IMR-90 (cell line): ENCODE results near the gene SNAP23. TPM values are rescaled to one million over a fixed set of nuclear protein-coding genes. Genes with fewer than 3 reads are reported as not detected.

Experiments
- ATAC-seq: fragments of 200-7000 bp; cut with Tn5 transposase; 2 replicates; pipeline ENCODE4 v1.9.1; 2020; ENCODE audit warnings: low read depth, mild to moderate bottlenecking, moderate library complexity
- BruUV-seq: library from RNA; stranded (reverse); fragments of 400-500 nt; replicated peaks from 2 replicates; lab custom pipeline; 2021; lab: Mats Ljungman, UMichigan
- CTCF ChIA-PET: fragments of 300-600 bp; formaldehyde crosslinking; extraction: SDS; loops from one replicate; lab custom pipeline; 2021; ENCODE audit warnings: antibody characterized with exemption; lab: Yijun Ruan, JAX
- POLR2A ChIA-PET: fragments of 300-600 bp; sonication (Branson Sonifier 250); formaldehyde crosslinking; loops from one replicate; lab custom pipeline; 2022; ENCODE audit warnings: antibody characterized with exemption; ENCODE audit not compliant: unreplicated experiment; lab: Charles Lee
- DNase-seq: peaks from one replicate; pipeline ENCODE4 v3.0.0; 2013
- H2AFZ ChIP-seq: replicated peaks from 2 replicates; pipeline ENCODE3; 2013; ENCODE audit warnings: low read length, mild to moderate bottlenecking; ENCODE audit not compliant: poor library complexity
- H2AK5ac ChIP-seq: 2 replicates; pipeline ENCODE4 v1.6.1; 2013; ENCODE audit warnings: low read depth, low read length, inconsistent platforms
- H2AK9ac ChIP-seq: replicated peaks from 2 replicates; pipeline ENCODE3; 2013; ENCODE audit warnings: mild to moderate bottlenecking, low read depth, low read length, moderate library complexity; ENCODE audit not compliant: poor library complexity
- H2BK120ac ChIP-seq: 2 replicates; pipeline ENCODE4 v1.6.1; 2013; ENCODE audit warnings: low read depth, low read length, inconsistent platforms
- H2BK15ac ChIP-seq: 3 replicates; pipeline ENCODE4 v1.6.1; 2013; ENCODE audit warnings: low read depth, low read length, inconsistent platforms
- H2BK20ac ChIP-seq: 2 replicates; pipeline ENCODE4 v1.6.1; 2013; ENCODE audit warnings: low read depth, mild to moderate bottlenecking, inconsistent platforms, low read length, moderate library complexity
- H2BK5ac ChIP-seq: 2 replicates; pipeline ENCODE4 v1.6.1; 2013; ENCODE audit warnings: mild to moderate bottlenecking, low read depth, low read length, inconsistent platforms; ENCODE audit not compliant: poor library complexity, severe bottlenecking
- H3K14ac ChIP-seq: replicated peaks from 2 replicates; pipeline ENCODE4 v1.6.1; 2013; ENCODE audit warnings: low read depth, low read length, inconsistent platforms
- H3K18ac ChIP-seq: 2 replicates; pipeline ENCODE4 v1.6.1; 2013; ENCODE audit warnings: low read depth, low read length, control low read depth
- H3K23ac ChIP-seq: 2 replicates; pipeline ENCODE4 v1.6.1; 2013; ENCODE audit warnings: low read depth, low read length, inconsistent platforms
- H3K27ac ChIP-seq: 2 replicates; pipeline ENCODE4 v1.5.1; 2013; ENCODE audit warnings: mild to moderate bottlenecking, control low read depth, low read length; ENCODE audit not compliant: insufficient read depth
- H3K27me3 ChIP-seq: 2 replicates; pipeline ENCODE4 v1.6.1; 2013; ENCODE audit warnings: low read length; ENCODE audit not compliant: control insufficient read depth, insufficient read depth
- H3K36me3 ChIP-seq: 2 replicates; pipeline ENCODE4 v1.6.1; 2013; ENCODE audit warnings: low read length, mixed read lengths; ENCODE audit not compliant: control insufficient read depth, insufficient read depth
- H3K4ac ChIP-seq: 2 replicates; pipeline ENCODE4 v1.6.1; 2013; ENCODE audit warnings: low read depth, low read length, inconsistent platforms
- H3K4me1 ChIP-seq: 2 replicates; pipeline ENCODE4 v1.6.1; 2013; ENCODE audit warnings: low read length, mixed read lengths; ENCODE audit not compliant: control insufficient read depth, insufficient read depth
- H3K4me2 ChIP-seq: 2 replicates; pipeline ENCODE4 v1.6.1; 2013; ENCODE audit warnings: low read depth, mild to moderate bottlenecking, control low read depth, low read length, moderate library complexity
- H3K4me3 ChIP-seq: 2 replicates; pipeline ENCODE4 v1.5.1; 2013; ENCODE audit warnings: low read depth, mild to moderate bottlenecking, control low read depth, low read length, moderate library complexity; ENCODE audit not compliant: insufficient read depth
- H3K56ac ChIP-seq: 2 replicates; pipeline ENCODE4 v1.6.1; 2013; ENCODE audit warnings: low read length, inconsistent platforms; ENCODE audit not compliant: insufficient read depth; ENCODE audit errors: extremely low read depth
- H3K79me1 ChIP-seq, 2 experiments: 2 replicates each; pipeline ENCODE4 v1.6.1; 2013; ENCODE audit warnings: low read length in 2 of 2, inconsistent platforms in 1 of 2, low read depth in 1 of 2
- H3K9ac ChIP-seq: 2 replicates; pipeline ENCODE4 v1.6.1; 2013; ENCODE audit warnings: low read depth, low read length, control low read depth
- H3K9me1 ChIP-seq: 2 replicates; pipeline ENCODE4 v1.6.1; 2013; ENCODE audit warnings: low read length, inconsistent platforms; ENCODE audit not compliant: insufficient read depth
- H3K9me3 ChIP-seq: 2 replicates; pipeline ENCODE4 v1.6.1; 2013; ENCODE audit warnings: low read length; ENCODE audit not compliant: control insufficient read depth, insufficient read depth
- H4K20me1 ChIP-seq: 2 replicates; pipeline ENCODE4 v1.6.1; 2013; ENCODE audit warnings: low read length, inconsistent platforms; ENCODE audit not compliant: insufficient read depth
- H4K5ac ChIP-seq: 2 replicates; pipeline ENCODE4 v1.6.1; 2013; ENCODE audit warnings: mild to moderate bottlenecking, low read depth, low read length, control low read depth
- H4K8ac ChIP-seq, 2 experiments: 2 replicates each; pipeline ENCODE4 v1.6.1; 2013; ENCODE audit warnings: low read depth in 2 of 2, low read length in 2 of 2, control low read depth in 1 of 2, inconsistent platforms in 1 of 2
- H4K91ac ChIP-seq: 2 replicates; pipeline ENCODE4 v1.6.1; 2013; ENCODE audit warnings: low read depth, low read length, inconsistent platforms; ENCODE audit not compliant: insufficient read depth
- BHLHE40 ChIP-seq: fragments of 150-350 bp; IDR thresholded peaks from 2 replicates; pipeline ENCODE4 v1.6.1; 2016; ENCODE audit warnings: mild to moderate bottlenecking, low read depth, low read length
- CEBPB ChIP-seq: IDR thresholded peaks from 2 replicates; pipeline ENCODE4 v1.6.1; 2012; ENCODE audit warnings: low read depth, low read length, improper control_type of control experiment
- CHD1 ChIP-seq: IDR thresholded peaks from 2 replicates; pipeline ENCODE4 v1.6.1; 2012; ENCODE audit warnings: low read depth, low read length, improper control_type of control experiment
- FOS ChIP-seq: fragments of 150-350 bp; IDR thresholded peaks from 2 replicates; pipeline ENCODE4 v1.6.1; 2016; ENCODE audit warnings: low read depth, low read length
- MAFK ChIP-seq: IDR thresholded peaks from 2 replicates; pipeline ENCODE4 v1.6.1; 2012; ENCODE audit warnings: low read depth, low read length, improper control_type of control experiment
- MAZ ChIP-seq: IDR thresholded peaks from 2 replicates; pipeline ENCODE4 v1.6.1; 2012; ENCODE audit warnings: low read depth, mild to moderate bottlenecking, low read length, improper control_type of control experiment, moderate library complexity, borderline replicate concordance
- MXI1 ChIP-seq: IDR thresholded peaks from 2 replicates; pipeline ENCODE4 v1.6.1; 2012; ENCODE audit warnings: low read depth, mild to moderate bottlenecking, low read length, moderate library complexity, borderline replicate concordance
- NFE2L2 ChIP-seq: fragments of 150-350 bp; IDR thresholded peaks from 2 replicates; pipeline ENCODE4 v1.6.1; 2016; ENCODE audit warnings: low read depth, mild to moderate bottlenecking, low read length
- POLR2A ChIP-seq: IDR thresholded peaks from 2 replicates; pipeline ENCODE4 v1.6.1; 2012; ENCODE audit warnings: mild to moderate bottlenecking, low read depth, low read length
- RAD21 ChIP-seq: IDR thresholded peaks from 2 replicates; pipeline ENCODE4 v1.6.1; 2012; ENCODE audit warnings: low read length, improper control_type of control experiment
- RCOR1 ChIP-seq: IDR thresholded peaks from 2 replicates; pipeline ENCODE4 v1.6.1; 2012; ENCODE audit warnings: mild to moderate bottlenecking, low read length, improper control_type of control experiment; ENCODE audit not compliant: insufficient replicate concordance
- SMC3 ChIP-seq: fragments of 150-350 bp; IDR thresholded peaks from 2 replicates; pipeline ENCODE4 v1.6.1; 2016; ENCODE audit warnings: low read depth, mild to moderate bottlenecking, antibody characterized with exemption, low read length, moderate library complexity
- WGBS, 2 experiments: methylation state at CpG; one replicate each; pipeline versions ENCODE4 v1.1.5 to v1.1.7; 2013; ENCODE audit warnings: missing lambda C conversion rate in 2 of 2; ENCODE audit not compliant: insufficient read length in 1 of 2; ENCODE audit errors: extremely low coverage in 2 of 2; 5-methylcytosine and 5-hydroxymethylcytosine counted together
- dilution Hi-C: fragments of 300-500 bp; cut with HindIII; formaldehyde crosslinking; loops from one replicate; pipeline ENCODE4 v1.14.3; 2018; ENCODE audit warnings: low sequenced_read_pairs; ENCODE audit not compliant: unreplicated experiment
- in situ Hi-C: fragments of 300-500 bp; cut with MboI; formaldehyde crosslinking; loops from 3 replicates; pipeline ENCODE4 v1.14.3; 2019; ENCODE audit warnings: low sequenced_read_pairs, inconsistent platforms, mixed read lengths
- intact Hi-C: fragments of 100-400 bp; cut with micrococcal nuclease; formaldehyde crosslinking; loops from 2 replicates; pipeline ENCODE4 v1.10.0; 2022
- polyA plus RNA-seq, 3 experiments: library from polyadenylated mRNA; depleted of rRNA; stranded (reverse); fragments of >200 nt; gene quantifications; 2 replicates each; pipeline ENCODE4 v1.2.3, GENCODE V29; 2012; ENCODE audit warnings: low replicate concordance in 1 of 3
- total RNA-seq: library from RNA; depleted of rRNA; stranded (reverse); fragments of >200 nt; gene quantifications from 2 replicates; pipeline ENCODE4 v1.2.3, GENCODE V29; 2012
- TF ChIP-seq, protein P1 (sequence below): fragments of 150-350 bp; IDR thresholded peaks from 2 replicates; pipeline ENCODE4 v1.6.1; 2017; ENCODE audit warnings: mild to moderate bottlenecking, antibody characterized with exemption, low read length, low read depth
- TF ChIP-seq, protein P2 (sequence below): fragments of 150-350 bp; IDR thresholded peaks from 2 replicates; pipeline ENCODE4 v1.6.1; 2016; ENCODE audit warnings: low read depth, mild to moderate bottlenecking, low read length, moderate library complexity, borderline replicate concordance
- TF ChIP-seq, protein P3 (sequence below): conservative IDR thresholded peaks from 2 replicates; pipeline ENCODE4 v1.5.1; 2012; ENCODE audit warnings: mild to moderate bottlenecking, low read depth, low read length, improper control_type of control experiment

SNAP23 gene
- total and polyA plus RNA-seq, 2 of the 4 experiments (the other 2 are of a cell fraction): 36.0 to 45.5 TPM

DNA sequence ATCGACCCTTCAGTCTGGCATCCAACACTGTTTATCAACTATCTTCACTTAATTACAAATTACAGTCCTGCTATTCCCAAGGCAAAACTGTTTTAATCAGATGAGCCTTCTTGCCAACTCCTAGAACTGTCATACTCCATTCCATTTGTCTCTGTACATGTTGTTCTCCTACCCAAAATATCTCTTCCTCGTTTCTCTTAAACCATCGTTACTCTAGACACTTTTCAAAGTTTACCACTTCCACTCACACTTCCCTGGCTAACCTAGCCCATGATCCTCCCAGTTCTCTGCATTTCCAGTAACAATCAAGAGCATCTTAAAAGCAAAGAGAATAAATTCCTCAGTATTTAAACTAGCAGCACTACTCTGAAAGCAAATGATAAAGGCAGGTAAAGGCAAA is 24.4 kb upstream of the SNAP23 start:
- intact Hi-C loops (loop anchor here (2.0 to 5.0 kb wide), 2 partner anchors 44 to 389 kb away; no protein-coding TSS in a partner anchor), dilution Hi-C loops (no loop called here), in situ Hi-C loops (no loop called here)
- no TSS peak for BruUV-seq
- no peaks in the 10 kb centered on the region for H3K27me3 ChIP-seq
- no peak overlapping the region for H3K27ac ChIP-seq
- ChIA-PET POLR2A (no interaction called here), CTCF (interaction anchor here (0.6 kb wide), 1 partner anchor 151 kb away, joined by 3 read pairs; no protein-coding TSS in a partner anchor)
- H3K4ac ChIP-seq: no peak overlapping the region
- no peak overlapping the region for H3K56ac ChIP-seq
- H3K14ac ChIP-seq: no peak overlapping the region
- no peak overlapping the region for H2AFZ ChIP-seq
- TF ChIP-seq CHD1 (no peak), MAZ (no peak), BHLHE40 (no peak), NFE2L2 (no peak), FOS (no peak), MXI1 (no peak), CEBPB (no peak), MAFK (no peak), RAD21 (no peak), POLR2A (no peak), SMC3 (no peak), RCOR1 (no peak)
- TF ChIP-seq, protein P1, sequence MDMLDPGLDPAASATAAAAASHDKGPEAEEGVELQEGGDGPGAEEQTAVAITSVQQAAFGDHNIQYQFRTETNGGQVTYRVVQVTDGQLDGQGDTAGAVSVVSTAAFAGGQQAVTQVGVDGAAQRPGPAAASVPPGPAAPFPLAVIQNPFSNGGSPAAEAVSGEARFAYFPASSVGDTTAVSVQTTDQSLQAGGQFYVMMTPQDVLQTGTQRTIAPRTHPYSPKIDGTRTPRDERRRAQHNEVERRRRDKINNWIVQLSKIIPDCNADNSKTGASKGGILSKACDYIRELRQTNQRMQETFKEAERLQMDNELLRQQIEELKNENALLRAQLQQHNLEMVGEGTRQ: no peak
- TF ChIP-seq, protein P2, sequence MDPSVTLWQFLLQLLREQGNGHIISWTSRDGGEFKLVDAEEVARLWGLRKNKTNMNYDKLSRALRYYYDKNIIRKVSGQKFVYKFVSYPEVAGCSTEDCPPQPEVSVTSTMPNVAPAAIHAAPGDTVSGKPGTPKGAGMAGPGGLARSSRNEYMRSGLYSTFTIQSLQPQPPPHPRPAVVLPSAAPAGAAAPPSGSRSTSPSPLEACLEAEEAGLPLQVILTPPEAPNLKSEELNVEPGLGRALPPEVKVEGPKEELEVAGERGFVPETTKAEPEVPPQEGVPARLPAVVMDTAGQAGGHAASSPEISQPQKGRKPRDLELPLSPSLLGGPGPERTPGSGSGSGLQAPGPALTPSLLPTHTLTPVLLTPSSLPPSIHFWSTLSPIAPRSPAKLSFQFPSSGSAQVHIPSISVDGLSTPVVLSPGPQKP: no peak
- TF ChIP-seq, protein P3, sequence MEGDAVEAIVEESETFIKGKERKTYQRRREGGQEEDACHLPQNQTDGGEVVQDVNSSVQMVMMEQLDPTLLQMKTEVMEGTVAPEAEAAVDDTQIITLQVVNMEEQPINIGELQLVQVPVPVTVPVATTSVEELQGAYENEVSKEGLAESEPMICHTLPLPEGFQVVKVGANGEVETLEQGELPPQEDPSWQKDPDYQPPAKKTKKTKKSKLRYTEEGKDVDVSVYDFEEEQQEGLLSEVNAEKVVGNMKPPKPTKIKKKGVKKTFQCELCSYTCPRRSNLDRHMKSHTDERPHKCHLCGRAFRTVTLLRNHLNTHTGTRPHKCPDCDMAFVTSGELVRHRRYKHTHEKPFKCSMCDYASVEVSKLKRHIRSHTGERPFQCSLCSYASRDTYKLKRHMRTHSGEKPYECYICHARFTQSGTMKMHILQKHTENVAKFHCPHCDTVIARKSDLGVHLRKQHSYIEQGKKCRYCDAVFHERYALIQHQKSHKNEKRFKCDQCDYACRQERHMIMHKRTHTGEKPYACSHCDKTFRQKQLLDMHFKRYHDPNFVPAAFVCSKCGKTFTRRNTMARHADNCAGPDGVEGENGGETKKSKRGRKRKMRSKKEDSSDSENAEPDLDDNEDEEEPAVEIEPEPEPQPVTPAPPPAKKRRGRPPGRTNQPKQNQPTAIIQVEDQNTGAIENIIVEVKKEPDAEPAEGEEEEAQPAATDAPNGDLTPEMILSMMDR: no peak
- no peak overlapping the region for H2BK15ac ChIP-seq
- no peak for DNase-seq
- no peak overlapping the region for H4K91ac ChIP-seq
- H2AK5ac ChIP-seq: no peak overlapping the region
- H3K23ac ChIP-seq: no peak overlapping the region
- H4K20me1 ChIP-seq: peaks cover 8% of the 10 kb centered on the region; the same call in 1 of the 2 replicates
- H3K79me1 ChIP-seq: peaks cover 29 to 51% of the 10 kb centered on the region in 2 experiments
- no peak overlapping the region for H2BK5ac ChIP-seq
- no peak overlapping the region for H4K5ac ChIP-seq
- peaks cover 3% of the 10 kb centered on the region; the same call in 1 of the 2 replicates for H3K4me1 ChIP-seq
- no peak overlapping the region for H3K4me2 ChIP-seq
- H3K18ac ChIP-seq: no peak overlapping the region
- no peak overlapping the region for H2AK9ac ChIP-seq
- H4K8ac ChIP-seq: no peak overlapping the region
- H3K9me1 ChIP-seq: no peaks in the 10 kb centered on the region
- 67 to 100% methylated on average over 1 to 2 of the region's 3 CpGs for WGBS, 2 experiments
- H2BK120ac ChIP-seq: no peak overlapping the region
- H3K36me3 ChIP-seq: peaks cover 6% of the 10 kb centered on the region
- ATAC-seq: no peak
- H2BK20ac ChIP-seq: no peak overlapping the region
- no peaks in the 10 kb centered on the region for H3K9me3 ChIP-seq
- no peak overlapping the region for H3K9ac ChIP-seq
- no peak overlapping the region for H3K4me3 ChIP-seq
